Right cardiac atrium (tissue), 5 donors: ENCODE measurements around the gene TULP4. TPM values are rescaled to one million over a fixed set of nuclear protein-coding genes. Genes with fewer than 3 reads are reported as not detected.
A peak's percentile ranks its signal among the peaks of the same experiment; 100 is the strongest.

Experiments used
- ATAC-seq, 2 donors: fragments of 200-7000 bp; cut with Tn5 transposase; one replicate each; pipeline versions ENCODE4 v1.8.0 to v1.9.1; 2020; ENCODE audit warnings: moderate library complexity in 2 of 2, mild to moderate bottlenecking in 1 of 2
- DNase-seq, 3 donors: peaks; one replicate each; pipeline ENCODE4 v3.0.0-alpha.2; 2020
- H3K27ac ChIP-seq: one replicate; pipeline ENCODE4 v1.5.1; 2013; ENCODE audit warnings: mild to moderate bottlenecking, low read length, control low read depth, moderate library complexity
- H3K27me3 ChIP-seq: one replicate; pipeline ENCODE4 v1.6.1; 2013; ENCODE audit not compliant: control insufficient read depth, insufficient read depth
- H3K4me1 ChIP-seq: one replicate; pipeline ENCODE4 v1.6.1; 2013; ENCODE audit warnings: low read length; ENCODE audit not compliant: control insufficient read depth, insufficient read depth
- H3K4me3 ChIP-seq: one replicate; pipeline ENCODE4 v1.5.1; 2013; ENCODE audit warnings: low read length, control low read depth
- H3K9me3 ChIP-seq: one replicate; pipeline ENCODE4 v1.6.1; 2013; ENCODE audit warnings: low read length; ENCODE audit not compliant: control insufficient read depth
- WGBS: extraction: QIAGEN DNeasy Blood & Tissue Kit; methylation state at CpG from one replicate; pipeline ENCODE4 v1.1.7; 2013; 5-methylcytosine and 5-hydroxymethylcytosine counted together
- intact Hi-C, 4 donors: fragments of 100-400 bp; cut with DNase I; formaldehyde crosslinking; loops; one replicate each; pipeline versions ENCODE4 v1.11.0 to v1.14.0; 2022 to 2023
- polyA plus RNA-seq: library from polyadenylated mRNA; stranded (reverse); fragments of 200-250 nt; gene quantifications from one replicate; pipeline ENCODE4 v1.2.3, GENCODE V29; 2013
- total RNA-seq, 4 donors: library from RNA; stranded (reverse); fragmentation: NEBNext Ultra II Directional; extraction: Animal tissue kit (Norgen Biotek cat#: 25700); gene quantifications; one replicate each; pipeline ENCODE4 v1.2.1, GENCODE V29; 2021
- donor health status: healthy with polysubstance abuse.
- donor health status: DM: no; HTN: yes; CAD: no.
- donor health status: DM: no; HTN: no; CAD: no.
- donor health status: DM: no; HTN: yes; CAD: no; lungs with severe emphysema.
- donor health status: DM: yes; HTN: yes; CAD: no.

TULP4 gene
- total and polyA plus RNA-seq, 5 donors, result 14.7 to 228 (median 171) TPM

DNA sequence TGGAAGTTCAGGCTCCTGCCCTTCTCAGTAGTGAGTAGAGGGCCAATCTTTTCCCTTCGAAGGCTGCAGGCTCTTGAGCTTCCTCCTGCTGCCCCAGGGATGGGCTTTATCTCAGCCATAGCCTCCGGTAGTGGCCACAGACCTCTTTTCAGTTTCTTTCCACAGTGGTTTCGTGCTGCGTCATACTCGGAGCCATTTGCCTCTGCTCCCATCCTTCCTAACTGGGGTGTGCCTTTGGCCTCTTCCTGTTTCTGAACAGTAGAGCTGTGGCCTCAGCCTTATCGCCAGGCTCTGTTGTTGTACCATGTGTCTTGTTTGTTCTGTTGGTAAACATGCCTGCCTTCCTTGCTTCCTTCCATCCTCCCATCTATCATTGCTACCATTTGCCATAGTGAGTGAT, 54.1 kb downstream of the TULP4 start:
- Histone ChIP-seq H3K9me3 (no peaks in the 10 kb centered on the region), H3K27ac (no peak overlapping the region), H3K4me1 (peaks cover 5% of the 10 kb centered on the region), H3K4me3 (no peak overlapping the region), H3K27me3 (no peaks in the 10 kb centered on the region)
- DNase-seq (no peak), ATAC-seq (peak in 1 of 2 donors; percentile 59)
- intact Hi-C loops, result no loop called here
- 86% methylated on average over 6 of the region's 6 CpGs for WGBS

DNA sequence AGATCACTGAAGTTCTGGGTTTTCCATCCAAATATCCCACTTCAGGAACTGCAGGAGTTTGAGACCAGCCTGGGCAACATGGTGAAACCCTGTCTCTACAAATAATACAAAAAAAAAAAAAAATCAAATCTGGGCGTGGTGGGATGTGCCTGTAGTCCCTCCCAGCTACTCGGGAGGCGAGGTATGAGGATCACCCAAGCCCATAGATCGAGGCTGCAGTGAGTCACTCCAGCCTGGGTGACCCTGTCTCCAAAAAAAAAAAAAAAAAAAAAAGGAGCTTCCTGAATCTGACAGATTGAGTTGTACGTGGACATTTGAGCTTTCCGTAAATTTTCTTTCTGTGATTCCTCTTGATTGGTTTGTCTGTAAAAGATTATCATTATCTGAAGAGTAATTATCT, 55.6 kb downstream of the TULP4 start:
- intact Hi-C loops, result no loop called here
- peaks cover 7% of the 10 kb centered on the region for H3K4me1 ChIP-seq
- DNase-seq, result no peak
- H3K9me3 ChIP-seq, result no peaks in the 10 kb centered on the region
- no peak overlapping the region for H3K27ac ChIP-seq
- no peak for ATAC-seq
- no peaks in the 10 kb centered on the region for H3K27me3 ChIP-seq
- no peak overlapping the region for H3K4me3 ChIP-seq
- WGBS, result 96% methylated on average over 6 of the region's 6 CpGs

DNA sequence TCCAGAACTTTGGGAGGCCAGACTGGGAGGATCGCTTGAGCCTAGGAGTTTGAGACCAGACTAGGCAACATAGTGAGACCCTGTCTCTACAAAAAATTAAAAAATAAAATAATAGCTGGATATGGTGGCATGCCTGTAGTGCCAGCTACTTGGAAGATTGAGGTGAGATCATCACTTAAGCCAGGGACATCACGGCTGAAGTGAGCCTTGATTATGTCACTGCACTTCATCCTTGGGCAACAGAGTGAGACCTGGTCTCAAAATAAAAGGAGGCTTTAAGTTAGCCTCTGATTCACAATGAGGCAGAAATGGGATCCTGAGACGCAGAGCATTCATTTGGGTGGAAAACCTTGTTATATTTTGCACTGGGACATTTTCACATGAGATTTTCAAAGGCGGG, 57.0 kb downstream of the TULP4 start:
- Histone ChIP-seq H3K4me1 (peaks cover 9% of the 10 kb centered on the region), H3K4me3 (no peak overlapping the region), H3K27me3 (no peaks in the 10 kb centered on the region), H3K27ac (no peak overlapping the region), H3K9me3 (no peaks in the 10 kb centered on the region)
- ATAC-seq (no peak), DNase-seq (no peak)
- WGBS, result 95% methylated on average over 4 of the region's 4 CpGs
- intact Hi-C loops, result no loop called here

DNA sequence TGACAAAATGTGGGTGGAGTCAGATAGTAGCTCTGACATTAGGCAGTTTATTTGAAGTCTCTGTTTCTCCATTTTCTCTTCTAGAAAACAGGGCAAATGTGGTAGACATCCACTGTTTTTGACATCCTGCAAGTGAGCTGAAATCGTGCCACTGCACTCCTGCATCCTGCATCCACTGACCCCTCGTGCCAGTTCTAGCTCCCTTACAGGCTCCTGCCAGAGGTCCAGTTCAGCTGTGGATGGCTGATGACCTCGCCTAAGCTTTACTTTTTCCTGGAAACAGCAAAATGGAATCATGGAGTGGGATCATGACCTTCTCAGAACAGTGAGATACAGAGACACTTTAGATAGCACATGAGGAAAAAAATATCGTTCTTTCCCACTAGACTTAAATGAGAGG, 58.5 kb downstream of the TULP4 start:
- peak; percentile 16 to 40 for ATAC-seq

DNA sequence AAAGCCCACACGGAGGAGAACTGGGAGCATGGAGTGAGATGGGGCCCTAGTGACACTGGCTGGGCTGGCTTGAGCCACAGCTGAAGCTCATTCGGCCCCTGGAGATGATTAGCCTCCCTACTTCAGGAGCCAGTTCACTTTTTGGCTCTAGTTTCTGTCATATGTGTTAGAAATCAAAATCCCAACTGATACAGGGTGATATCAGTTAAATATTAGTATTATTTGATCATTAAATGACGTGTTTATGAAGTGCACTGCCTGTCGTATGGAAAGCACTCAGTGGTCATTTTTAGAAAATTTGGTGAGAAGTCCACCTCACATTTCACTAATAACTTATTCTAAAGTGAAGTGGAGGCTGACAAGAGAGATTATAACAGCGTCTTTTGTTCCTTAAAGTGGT, 59.0 kb downstream of the TULP4 start:
- H3K9me3 ChIP-seq, result no peaks in the 10 kb centered on the region
- WGBS, result 54% methylated on average over 5 of the region's 5 CpGs
- H3K4me1 ChIP-seq, result peaks cover 9% of the 10 kb centered on the region
- no peaks in the 10 kb centered on the region for H3K27me3 ChIP-seq
- H3K27ac ChIP-seq, result no peak overlapping the region
- H3K4me3 ChIP-seq, result no peak overlapping the region
- no peak for DNase-seq
- peak; percentile 31 to 41 for ATAC-seq
- intact Hi-C loops, result no loop called here

More for the DNA sequence above, 58.5 kb downstream of the TULP4 start:
- H3K4me3 ChIP-seq, result no peak overlapping the region
- H3K27ac ChIP-seq, result no peak overlapping the region
- H3K27me3 ChIP-seq, result no peaks in the 10 kb centered on the region
- H3K9me3 ChIP-seq, result no peaks in the 10 kb centered on the region
- H3K4me1 ChIP-seq, result peaks cover 9% of the 10 kb centered on the region
- intact Hi-C loops, result no loop called here
- 43% methylated on average over 4 of the region's 4 CpGs for WGBS
- DNase-seq, result no peak

DNA sequence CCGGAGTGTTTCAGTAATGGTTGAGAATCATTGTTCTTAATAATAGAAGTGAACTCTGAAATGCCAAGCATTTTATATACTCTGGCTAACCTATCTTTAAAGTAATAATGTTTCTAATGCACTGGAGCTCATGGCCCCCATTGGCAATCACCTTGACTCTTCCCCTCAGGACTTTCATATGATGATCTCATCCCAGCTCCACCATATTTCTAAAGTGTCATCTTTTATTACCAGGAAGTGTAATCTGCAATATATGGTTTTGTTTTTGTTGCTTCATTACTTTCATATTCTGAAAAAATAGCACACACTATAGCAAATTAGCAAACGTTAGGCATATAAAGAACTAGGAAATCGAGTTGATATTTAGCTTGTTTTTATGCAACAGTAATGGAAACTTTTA, 60.3 kb downstream of the TULP4 start:
- DNase-seq, result no peak
- H3K4me1 ChIP-seq, result peaks cover 9% of the 10 kb centered on the region
- H3K27ac ChIP-seq, result no peak overlapping the region
- intact Hi-C loops, result no loop called here
- no peak for ATAC-seq
- H3K27me3 ChIP-seq, result no peaks in the 10 kb centered on the region
- H3K9me3 ChIP-seq, result no peaks in the 10 kb centered on the region
- 60% methylated on average over 3 of the region's 3 CpGs for whole genome bisulfite sequencing
- H3K4me3 ChIP-seq, result no peak overlapping the region

DNA sequence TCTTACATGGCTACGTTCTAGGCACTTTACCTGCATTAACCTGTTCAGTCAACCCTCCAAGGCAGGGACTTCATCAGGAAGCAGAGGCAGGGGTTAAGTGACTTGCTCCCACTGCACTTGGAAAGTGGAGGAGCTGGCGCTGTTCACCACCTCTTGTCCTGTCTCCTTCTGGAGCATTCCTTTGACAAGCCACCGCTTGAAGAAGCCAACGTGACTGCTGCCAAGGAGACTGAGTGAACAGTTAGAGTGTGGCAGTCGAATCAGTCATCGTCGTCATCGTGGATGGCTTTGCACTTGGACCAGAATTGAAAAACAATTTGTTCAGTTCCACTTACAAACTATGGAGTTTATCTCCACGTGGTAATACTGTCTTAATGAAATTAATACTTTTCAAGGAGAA, 60.9 kb downstream of the TULP4 start:
- no peak overlapping the region for H3K27ac ChIP-seq
- peak in 1 of 2 donors; percentile 44 for ATAC-seq
- no peaks in the 10 kb centered on the region for H3K9me3 ChIP-seq
- H3K4me1 ChIP-seq, result peaks cover 9% of the 10 kb centered on the region
- intact Hi-C loops, result no loop called here
- no peak overlapping the region for H3K4me3 ChIP-seq
- no peaks in the 10 kb centered on the region for H3K27me3 ChIP-seq
- 69% methylated on average over 9 of the region's 9 CpGs for WGBS
- peak in 1 of 3 donors; percentile 62 for DNase-seq

DNA sequence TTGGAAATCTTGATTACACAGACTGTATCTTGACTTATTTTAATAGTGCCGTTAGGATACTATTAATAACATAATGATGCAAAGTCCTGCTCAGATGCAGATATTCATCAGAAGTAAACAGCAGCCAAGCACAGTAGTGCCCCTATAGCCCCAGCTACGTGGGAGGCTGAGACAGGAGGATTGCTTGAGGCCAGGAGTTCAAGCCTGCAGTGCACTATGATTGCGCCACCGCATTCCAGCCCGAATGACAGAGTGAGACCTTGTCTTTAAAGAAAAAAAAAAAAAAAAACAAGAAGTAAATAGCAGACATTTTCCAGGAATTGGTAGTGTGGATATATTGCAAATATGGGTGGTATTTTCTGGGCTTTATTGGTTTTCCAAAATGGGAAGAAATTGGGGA, 61.8 kb downstream of the TULP4 start:
- intact Hi-C loops, result no loop called here

DNA sequence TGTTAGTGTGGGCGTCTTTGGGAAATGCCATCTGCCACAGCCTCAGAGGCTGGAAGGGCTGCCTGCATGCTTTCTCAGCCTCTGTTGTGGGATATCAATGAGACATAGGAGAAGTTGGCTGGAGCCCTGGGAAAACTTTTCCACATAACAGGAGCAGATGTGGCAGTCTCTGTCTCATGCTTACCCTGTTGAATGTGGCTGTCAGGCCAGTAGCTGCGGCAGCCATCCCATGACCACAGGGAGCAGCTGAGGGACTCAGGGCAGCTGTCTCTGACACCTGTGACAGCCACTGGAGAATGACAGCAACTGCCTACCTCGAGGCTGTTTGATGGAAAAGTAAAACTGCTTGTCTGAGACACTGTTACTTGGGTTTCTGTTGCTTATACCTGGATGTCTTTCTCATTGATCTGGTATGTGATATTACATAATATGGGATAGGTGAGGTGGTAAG, 64.4 kb downstream of the TULP4 start:
- intact Hi-C loops, result no loop called here
- no peaks in the 10 kb centered on the region for H3K9me3 ChIP-seq
- no peak overlapping the region for H3K4me3 ChIP-seq
- peaks cover 4% of the 10 kb centered on the region for H3K4me1 ChIP-seq
- ATAC-seq (peak; percentile 57 to 68), DNase-seq (no peak)
- WGBS, result 70% methylated on average over 3 of the region's 3 CpGs
- no peaks in the 10 kb centered on the region for H3K27me3 ChIP-seq
- no peak overlapping the region for H3K27ac ChIP-seq

More for the DNA sequence above, 61.8 kb downstream of the TULP4 start:
- H3K27ac ChIP-seq, result no peak overlapping the region
- H3K27me3 ChIP-seq, result no peaks in the 10 kb centered on the region
- no peaks in the 10 kb centered on the region for H3K9me3 ChIP-seq
- ATAC-seq (no peak), DNase-seq (no peak)
- H3K4me3 ChIP-seq, result no peak overlapping the region
- WGBS, result 81% methylated on average over 5 of the region's 5 CpGs
- peaks cover 9% of the 10 kb centered on the region for H3K4me1 ChIP-seq

DNA sequence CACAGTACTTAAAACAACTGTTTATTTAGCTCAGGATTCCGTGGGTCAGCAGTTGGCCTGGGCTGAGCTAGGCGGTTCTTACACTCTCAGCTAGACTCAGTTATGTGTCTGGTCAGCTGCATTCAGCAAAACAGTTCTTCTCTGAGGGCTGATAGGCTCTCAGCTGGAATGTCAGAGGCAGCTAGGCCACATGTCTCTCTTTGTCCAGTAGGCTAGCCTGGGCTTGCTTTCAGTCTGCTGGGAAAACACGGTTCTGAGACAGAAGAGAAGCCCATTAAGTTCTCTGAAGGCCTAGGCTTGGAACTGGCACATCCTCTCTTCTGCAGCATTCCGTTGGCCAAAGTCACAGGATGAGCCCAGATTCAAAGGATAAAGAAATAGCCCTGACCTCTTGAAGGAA, 65.6 kb downstream of the TULP4 start:
- no peak overlapping the region for H3K27ac ChIP-seq
- WGBS, result 57% methylated on average over 4 of the region's 4 CpGs
- intact Hi-C loops, result no loop called here
- H3K4me1 ChIP-seq, result peaks cover 3% of the 10 kb centered on the region
- no peak for DNase-seq
- H3K9me3 ChIP-seq, result no peaks in the 10 kb centered on the region
- no peaks in the 10 kb centered on the region for H3K27me3 ChIP-seq
- no peak overlapping the region for H3K4me3 ChIP-seq
- ATAC-seq, result peak; percentile 43 to 67

DNA sequence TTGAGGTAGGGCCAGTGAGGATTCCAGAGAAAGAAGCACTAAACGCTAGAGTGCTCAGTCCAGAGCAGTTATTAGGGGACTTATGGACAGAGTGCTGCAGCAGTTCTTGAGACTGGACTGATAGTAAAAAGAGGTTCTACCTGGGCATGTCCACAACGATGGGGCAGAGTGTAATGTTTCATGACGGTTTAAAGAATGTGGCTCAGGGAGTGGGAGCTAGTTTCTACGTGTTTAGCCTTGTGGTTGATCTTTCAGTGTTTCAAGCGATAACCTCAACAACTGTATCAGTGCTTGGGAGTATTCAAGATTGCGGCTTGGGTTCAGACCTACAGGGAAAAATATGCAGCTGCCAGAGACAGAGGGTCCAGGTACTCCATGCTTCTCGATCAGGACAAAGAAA, 67.1 kb downstream of the TULP4 start:
- 83% methylated on average over 7 of the region's 7 CpGs for WGBS

DNA sequence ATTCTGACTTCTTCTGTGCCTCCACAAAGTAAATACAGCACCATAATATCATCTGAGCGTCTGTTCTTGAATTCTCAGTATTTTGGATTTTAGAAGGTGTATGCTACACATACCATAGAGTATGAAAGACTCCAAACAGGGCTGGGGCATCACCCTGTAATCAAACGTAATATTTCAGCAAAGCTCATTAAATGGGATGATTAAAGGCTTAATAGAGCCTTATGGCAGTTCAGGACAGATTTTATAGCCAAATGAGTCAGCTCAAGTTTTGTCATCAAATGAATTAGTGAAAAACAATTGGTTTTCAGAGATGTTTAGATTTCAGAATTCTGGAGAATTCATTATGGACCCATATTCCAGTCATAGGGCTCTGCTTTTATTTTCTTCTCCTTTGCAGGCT, 68.9 kb downstream of the TULP4 start:
- H3K4me3 ChIP-seq, result no peak overlapping the region
- peaks cover 3% of the 10 kb centered on the region for H3K4me1 ChIP-seq
- H3K27ac ChIP-seq, result no peak overlapping the region
- no peaks in the 10 kb centered on the region for H3K9me3 ChIP-seq
- 87% methylated on average over 2 of the region's 2 CpGs for WGBS
- ATAC-seq, result no peak
- no peaks in the 10 kb centered on the region for H3K27me3 ChIP-seq
- no peak for DNase-seq
- intact Hi-C loops, result no loop called here

More for the DNA sequence above, 67.1 kb downstream of the TULP4 start:
- intact Hi-C loops, result no loop called here
- H3K9me3 ChIP-seq, result no peaks in the 10 kb centered on the region
- H3K27ac ChIP-seq, result no peak overlapping the region
- ATAC-seq (no peak), DNase-seq (no peak)
- no peaks in the 10 kb centered on the region for H3K27me3 ChIP-seq
- peaks cover 3% of the 10 kb centered on the region for H3K4me1 ChIP-seq
- no peak overlapping the region for H3K4me3 ChIP-seq
